H9 (cell line): Measurements from ENCODE around the gene SPATS1. TPM values are rescaled to one million over a fixed set of nuclear protein-coding genes. Genes with fewer than 3 reads are reported as not detected.
"Not testable (repeated sequence)": the region's sequence is repeated elsewhere in the genome, so short reads cannot be mapped to it uniquely, and the experiment has no call there.

ENCODE experiments used
- DNase-seq: peaks from one replicate; pipeline ENCODE4 v3.0.0-alpha.2; 2017
- H2AFZ ChIP-seq: one replicate; pipeline ENCODE4 v1.6.1; 2013; ENCODE audit warnings: mild to moderate bottlenecking, low read length, control low read depth, moderate library complexity
- H2AK5ac ChIP-seq: 2 replicates; pipeline ENCODE4 v1.6.1; 2013; ENCODE audit warnings: low read length, control low read depth, mixed read lengths; ENCODE audit not compliant: insufficient read length
- H2BK120ac ChIP-seq: one replicate; pipeline ENCODE4 v1.6.1; 2013; ENCODE audit warnings: low read depth, mild to moderate bottlenecking, low read length, control low read depth, inconsistent platforms; ENCODE audit not compliant: poor library complexity, severe bottlenecking
- H2BK12ac ChIP-seq: 2 replicates; pipeline ENCODE4 v1.6.1; 2013; ENCODE audit warnings: low read length, control low read depth, mixed read lengths, low read depth; ENCODE audit not compliant: insufficient read length
- H2BK15ac ChIP-seq: 2 replicates; pipeline ENCODE4 v1.6.1; 2013; ENCODE audit warnings: low read depth, low read length, control low read depth
- H2BK20ac ChIP-seq: one replicate; pipeline ENCODE4 v1.6.1; 2013; ENCODE audit warnings: low read depth, mild to moderate bottlenecking, low read length, control low read depth, inconsistent platforms; ENCODE audit not compliant: poor library complexity, severe bottlenecking
- H2BK5ac ChIP-seq: 2 replicates; pipeline ENCODE4 v1.6.1; 2013; ENCODE audit warnings: low read length, control low read depth, mixed read lengths; ENCODE audit not compliant: insufficient read length
- H3K14ac ChIP-seq: 2 replicates; pipeline ENCODE4 v1.6.1; 2013; ENCODE audit warnings: low read length, control low read depth; ENCODE audit not compliant: insufficient read depth
- H3K18ac ChIP-seq: 2 replicates; pipeline ENCODE4 v1.6.1; 2013; ENCODE audit warnings: low read depth, mild to moderate bottlenecking, mixed read lengths, low read length, control low read depth; ENCODE audit not compliant: insufficient read length
- H3K23ac ChIP-seq: 2 replicates; pipeline ENCODE4 v1.6.1; 2013; ENCODE audit warnings: low read length, control low read depth, mixed read lengths, low read depth; ENCODE audit not compliant: insufficient read length
- H3K23me2 ChIP-seq: 2 replicates; pipeline ENCODE4 v1.6.1; 2013; ENCODE audit warnings: low read depth, mild to moderate bottlenecking, mixed read lengths, low read length, control low read depth; ENCODE audit not compliant: insufficient read length, poor library complexity, severe bottlenecking
- H3K27ac ChIP-seq: 2 replicates; pipeline ENCODE4 v1.5.1; 2013; ENCODE audit warnings: low read length, control low read depth, mixed read lengths, low read depth; ENCODE audit not compliant: insufficient read length
- H3K27me3 ChIP-seq: 2 replicates; pipeline ENCODE4 v1.6.1; 2013; ENCODE audit warnings: low read length, control low read depth, inconsistent platforms; ENCODE audit not compliant: insufficient read depth
- H3K4ac ChIP-seq: 2 replicates; pipeline ENCODE4 v1.6.1; 2013; ENCODE audit warnings: low read depth, mild to moderate bottlenecking, control low read depth, inconsistent platforms, low read length, moderate library complexity
- H3K4me1 ChIP-seq: 2 replicates; pipeline ENCODE4 v1.6.1; 2013; ENCODE audit warnings: low read length, control low read depth, inconsistent platforms; ENCODE audit not compliant: insufficient read depth
- H3K4me2 ChIP-seq: 2 replicates; pipeline ENCODE4 v1.6.1; 2013; ENCODE audit warnings: low read length, control low read depth, mixed read lengths; ENCODE audit not compliant: insufficient read length, insufficient read depth
- H3K56ac ChIP-seq: 2 replicates; pipeline ENCODE4 v1.6.1; 2013; ENCODE audit warnings: low read depth, mild to moderate bottlenecking, mixed read lengths, low read length, control low read depth; ENCODE audit not compliant: insufficient read length
- H3K79me1 ChIP-seq: 2 replicates; pipeline ENCODE4 v1.6.1; 2013; ENCODE audit warnings: low read depth, mild to moderate bottlenecking, moderate library complexity, low read length, control low read depth, inconsistent platforms; ENCODE audit not compliant: insufficient read depth, poor library complexity, severe bottlenecking
- H3K79me2 ChIP-seq: 2 replicates; pipeline ENCODE4 v1.6.1; 2013; ENCODE audit warnings: low read length, control low read depth, inconsistent platforms; ENCODE audit not compliant: insufficient read depth
- H3K9ac ChIP-seq: 2 replicates; pipeline ENCODE4 v1.6.1; 2013; ENCODE audit warnings: low read length, control low read depth, mixed read lengths; ENCODE audit not compliant: insufficient read length; ENCODE audit errors: extremely low read depth
- H3K9me3 ChIP-seq: one replicate; pipeline ENCODE4 v1.6.1; 2013; ENCODE audit warnings: low read depth, low read length, inconsistent platforms; ENCODE audit not compliant: control insufficient read depth
- H3T11ph ChIP-seq: one replicate; pipeline ENCODE4 v1.6.1; 2013; ENCODE audit warnings: mild to moderate bottlenecking, low read length, control low read depth, inconsistent platforms
- H4K20me1 ChIP-seq: one replicate; pipeline ENCODE4 v1.6.1; 2013; ENCODE audit not compliant: control insufficient read depth, insufficient read length, insufficient read depth
- H4K5ac ChIP-seq: 2 replicates; pipeline ENCODE4 v1.6.1; 2013; ENCODE audit warnings: low read depth, mild to moderate bottlenecking, mixed read lengths, low read length, control low read depth; ENCODE audit not compliant: insufficient read length
- H4K8ac ChIP-seq: replicated peaks from 2 replicates; pipeline ENCODE4 v1.6.1; 2013; ENCODE audit warnings: low read length, control low read depth, mixed read lengths, low read depth; ENCODE audit not compliant: insufficient read length
- H4K91ac ChIP-seq: 2 replicates; pipeline ENCODE4 v1.6.1; 2013; ENCODE audit warnings: low read depth, mild to moderate bottlenecking, moderate library complexity, mixed read lengths, low read length, control low read depth; ENCODE audit not compliant: insufficient read length
- H3K27ac Mint-ChIP-seq, 3 experiments: 2 replicates in 2 of 3; 3 replicates in 1 of 3; pipeline ENCODE4 v1.8.0; 2020 to 2021; ENCODE audit warnings: mixed read lengths in 3 of 3, mild to moderate bottlenecking in 1 of 3, moderate library complexity in 1 of 3
- H3K27me3 Mint-ChIP-seq: 2 replicates; pipeline ENCODE4 v1.8.0; 2021; ENCODE audit warnings: low read depth, mild to moderate bottlenecking, moderate library complexity, mixed read lengths
- H3K36me3 Mint-ChIP-seq, 3 experiments: 2 replicates in 2 of 3; 3 replicates in 1 of 3; pipeline ENCODE4 v1.8.0; 2020 to 2021; ENCODE audit warnings: low read depth in 3 of 3, mixed read lengths in 3 of 3; ENCODE audit not compliant: insufficient read depth in 1 of 3
- H3K4me1 Mint-ChIP-seq, 2 experiments: 2 replicates each; pipeline ENCODE4 v1.8.0; 2020; ENCODE audit warnings: mixed read lengths in 2 of 2
- H3K4me3 Mint-ChIP-seq, 2 experiments: 2 replicates in 1 of 2; 3 replicates in 1 of 2; pipeline ENCODE4 v1.8.0; 2020 to 2021; ENCODE audit warnings: mild to moderate bottlenecking in 2 of 2, mixed read lengths in 2 of 2, moderate library complexity in 1 of 2
- H3K9me3 Mint-ChIP-seq, 2 experiments: 2 replicates in 1 of 2; 3 replicates in 1 of 2; pipeline ENCODE4 v1.8.0; 2020; ENCODE audit warnings: mild to moderate bottlenecking in 2 of 2, mixed read lengths in 2 of 2, moderate library complexity in 1 of 2
- WGBS: extraction: QIAGEN DNeasy Blood & Tissue Kit; methylation state at CpG from one replicate; pipeline ENCODE4 v1.1.7; 2013; ENCODE audit warnings: missing lambda C conversion rate, low lambda C conversion rate, mixed read lengths; ENCODE audit not compliant: insufficient read length; ENCODE audit errors: extremely low coverage; 5-methylcytosine and 5-hydroxymethylcytosine counted together
- total RNA-seq: library from RNA; stranded (reverse); gene quantifications from 2 replicates; pipeline ENCODE4 v1.2.1, GENCODE V29; 2021
- TF ChIP-seq, protein P1 (sequence below): fragments of 200-600 bp; sonication (generic); conservative IDR thresholded peaks from 3 replicates; pipeline ENCODE4 v1.8.0; 2021; ENCODE audit warnings: antibody characterized with exemption, mild to moderate bottlenecking

Gene SPATS1
- total RNA-seq, 1 experiment from 2014 or later, result not detected

DNA sequence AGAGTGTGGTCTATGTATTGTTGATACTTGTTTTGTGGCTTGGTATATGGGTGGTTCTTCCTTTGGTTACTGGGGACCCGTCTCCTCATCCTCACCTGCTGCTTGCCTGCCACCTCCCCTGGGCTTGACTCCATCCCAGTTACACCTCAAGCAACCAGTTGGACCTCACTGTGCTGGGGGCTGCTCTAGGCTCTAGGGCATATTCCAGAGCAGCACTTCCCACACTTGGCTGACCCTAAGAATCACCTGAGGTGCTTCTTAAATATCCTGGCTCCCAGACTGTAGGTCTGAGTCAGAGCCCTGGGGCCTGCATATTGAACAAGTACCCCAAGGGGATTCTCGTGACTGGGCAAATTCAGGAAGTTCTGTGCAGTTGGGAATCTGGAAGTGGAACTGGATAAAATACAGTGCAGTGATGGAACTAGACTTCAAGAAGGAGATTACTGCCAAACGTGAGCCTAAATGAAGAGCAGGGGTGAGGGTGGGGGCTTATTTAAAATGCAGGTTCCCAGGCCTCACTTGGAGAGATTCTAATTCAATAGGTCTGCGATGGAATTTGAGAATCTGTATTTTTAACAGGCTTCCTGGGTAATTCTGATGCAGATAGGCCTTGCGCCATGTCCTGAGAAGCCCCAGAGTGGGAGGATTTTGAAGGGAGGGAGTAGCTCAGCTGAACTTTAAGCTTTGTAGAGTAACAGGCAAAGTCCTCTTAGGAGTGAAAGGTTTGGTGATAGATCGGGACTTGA, 7.6 kb downstream of the SPATS1 start:
- Histone ChIP-seq H3K9me3 (no peaks in the 10 kb centered on the region), H3K79me2 (no peaks in the 10 kb centered on the region), H2AK5ac (no peak overlapping the region), H3K79me1 (no peaks in the 10 kb centered on the region), H3K4me1 (0 out of 2 replicates have a peak, but pooled peaks cover 6% of the 10 kb centered on the region), H4K8ac (no peak overlapping the region), H2BK20ac (no peak overlapping the region), H3K14ac (no peak overlapping the region), H4K91ac (no peak overlapping the region), H3K9ac (no peak overlapping the region), H3K56ac (no peak overlapping the region), H3K27me3 (no peaks in the 10 kb centered on the region), H3K27ac (no peak overlapping the region), H3K23me2 (no peaks in the 10 kb centered on the region), H4K5ac (no peak overlapping the region), H4K20me1 (no peaks in the 10 kb centered on the region), H2BK12ac (no peak overlapping the region), H3K18ac (no peak overlapping the region), H2BK120ac (no peak overlapping the region), H3K4me2 (no peak overlapping the region), H2BK5ac (no peak overlapping the region), H2AFZ (peak overlapping the region; percentile 2), H3K23ac (no peak overlapping the region), H3T11ph (no peak overlapping the region), H3K4ac (no peak overlapping the region), H2BK15ac (no peak overlapping the region)
- no peak for DNase-seq
- Mint-ChIP-seq H3K9me3 (no peaks in the 10 kb centered on the region), H3K27ac (no peak overlapping the region; a peak in 2 of 7 replicates), H3K4me1 (peaks cover 11 to 12% of the 10 kb centered on the region in 2 experiments), H3K27me3 (no peaks in the 10 kb centered on the region; the same call in 1 of the 2 replicates), H3K36me3 (no peaks in the 10 kb centered on the region), H3K4me3 (no peak overlapping the region)
- WGBS, result no CpG with 5 or more reads among the region's 6 CpGs
- TF ChIP-seq, protein P1, sequence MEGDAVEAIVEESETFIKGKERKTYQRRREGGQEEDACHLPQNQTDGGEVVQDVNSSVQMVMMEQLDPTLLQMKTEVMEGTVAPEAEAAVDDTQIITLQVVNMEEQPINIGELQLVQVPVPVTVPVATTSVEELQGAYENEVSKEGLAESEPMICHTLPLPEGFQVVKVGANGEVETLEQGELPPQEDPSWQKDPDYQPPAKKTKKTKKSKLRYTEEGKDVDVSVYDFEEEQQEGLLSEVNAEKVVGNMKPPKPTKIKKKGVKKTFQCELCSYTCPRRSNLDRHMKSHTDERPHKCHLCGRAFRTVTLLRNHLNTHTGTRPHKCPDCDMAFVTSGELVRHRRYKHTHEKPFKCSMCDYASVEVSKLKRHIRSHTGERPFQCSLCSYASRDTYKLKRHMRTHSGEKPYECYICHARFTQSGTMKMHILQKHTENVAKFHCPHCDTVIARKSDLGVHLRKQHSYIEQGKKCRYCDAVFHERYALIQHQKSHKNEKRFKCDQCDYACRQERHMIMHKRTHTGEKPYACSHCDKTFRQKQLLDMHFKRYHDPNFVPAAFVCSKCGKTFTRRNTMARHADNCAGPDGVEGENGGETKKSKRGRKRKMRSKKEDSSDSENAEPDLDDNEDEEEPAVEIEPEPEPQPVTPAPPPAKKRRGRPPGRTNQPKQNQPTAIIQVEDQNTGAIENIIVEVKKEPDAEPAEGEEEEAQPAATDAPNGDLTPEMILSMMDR, result no peak

DNA sequence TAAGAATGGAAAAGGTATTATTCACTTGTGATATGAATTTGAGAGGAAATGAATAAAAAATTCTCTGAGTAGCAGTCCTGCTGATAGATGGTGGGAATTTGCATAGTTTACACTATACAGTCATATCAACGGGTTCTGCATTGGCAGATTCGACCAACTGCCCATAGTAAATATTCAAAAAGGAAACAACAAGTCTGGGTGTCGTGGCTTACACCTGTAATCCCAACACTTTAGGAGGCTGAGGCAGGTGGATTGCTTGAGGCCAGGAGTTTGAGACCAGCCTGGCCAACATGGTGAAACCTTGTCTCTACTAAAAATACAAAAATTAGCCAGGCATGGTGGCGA, 8.2 kb downstream of the SPATS1 start:
- H3K23me2 ChIP-seq, H3K4me3 Mint-ChIP-seq, H2AK5ac ChIP-seq, H4K5ac ChIP-seq, H3K27ac ChIP-seq, H3K4ac ChIP-seq, H3K23ac ChIP-seq, H3K9ac ChIP-seq, H3K4me1 ChIP-seq, H3K27me3 Mint-ChIP-seq, H2BK12ac ChIP-seq, H3K14ac ChIP-seq, H3K79me2 ChIP-seq, H2BK20ac ChIP-seq, H2AFZ ChIP-seq, H4K20me1 ChIP-seq, H3K27me3 ChIP-seq, H3K18ac ChIP-seq, H4K8ac ChIP-seq, H3K27ac Mint-ChIP-seq, H4K91ac ChIP-seq, H3K9me3 Mint-ChIP-seq, H3K4me2 ChIP-seq, H2BK120ac ChIP-seq, H3K36me3 Mint-ChIP-seq, DNase-seq, H3T11ph ChIP-seq, H3K9me3 ChIP-seq, H3K79me1 ChIP-seq, H2BK5ac ChIP-seq, H2BK15ac ChIP-seq, H3K56ac ChIP-seq: not testable (repeated sequence)
- WGBS, result no CpG with 5 or more reads among the region's 4 CpGs
- H3K4me1 Mint-ChIP-seq, result peaks cover 11 to 12% of the 10 kb centered on the region in 2 experiments
